HEK293 (cell line): Measurements from ENCODE around the gene EYA2.

Experiments
- CTCF ChIA-PET: fragments of 350-600 bp; formaldehyde crosslinking; extraction: SDS; loops from one replicate; lab custom pipeline; 2021; ENCODE audit warnings: antibody characterized with exemption; lab: Yijun Ruan, JAX
- POLR2A ChIA-PET: fragments of 300-600 bp; formaldehyde crosslinking; extraction: SDS; loops from one replicate; lab custom pipeline; 2020; ENCODE audit warnings: antibody characterized with exemption, inconsistent platforms; lab: Yijun Ruan, JAX
- H3K27ac ChIP-seq: fragments of 200-500 bp; sonication (Bioruptor generic); 2 replicates; pipeline ENCODE4 v1.5.1; 2014; ENCODE audit warnings: low read depth, low read length, control low read depth, inconsistent platforms; ENCODE audit errors: extremely low read depth
- H3K36me3 ChIP-seq, 2 experiments: fragments of 200-500 bp in 1 of 2; sonication (Bioruptor generic) in 1 of 2; 1 replicate in 1 of 2; 2 replicates in 1 of 2; pipeline ENCODE4 v1.5.1; 2014 to 2017; ENCODE audit warnings: inconsistent platforms in 2 of 2, low read length in 2 of 2; ENCODE audit not compliant: control insufficient read depth in 2 of 2, insufficient read depth in 1 of 2
- H3K4me1 ChIP-seq: fragments of 200-500 bp; sonication (Bioruptor generic); 2 replicates; pipeline ENCODE4 v1.5.1; 2014; ENCODE audit warnings: mild to moderate bottlenecking, low read length, inconsistent platforms; ENCODE audit not compliant: control insufficient read depth, insufficient read depth
- H3K4me3 ChIP-seq: 2 replicates; pipeline ENCODE4 v1.5.1; 2011; ENCODE audit warnings: low read depth, mild to moderate bottlenecking, control low read depth, low read length, moderate library complexity
- H3K9me3 ChIP-seq: fragments of 200-500 bp; sonication (Bioruptor generic); 2 replicates; pipeline ENCODE4 v1.5.1; 2014; ENCODE audit warnings: low read depth, low read length, inconsistent platforms; ENCODE audit not compliant: control insufficient read depth, insufficient read depth
- ATF2 ChIP-seq: fragments of 450-650 bp; formaldehyde crosslinking; IDR thresholded peaks from 2 replicates; pipeline ENCODE4 v1.5.1; 2016; ENCODE audit warnings: missing biosample characterization, missing genetic modification characterization, low read depth
- BCL11B ChIP-seq: fragments of 450-650 bp; formaldehyde crosslinking; IDR thresholded peaks from 2 replicates; pipeline ENCODE4 v1.5.1; 2016; ENCODE audit warnings: low read depth, missing biosample characterization, missing genetic modification characterization
- KLF10 ChIP-seq: fragments of 450-650 bp; IDR thresholded peaks from 2 replicates; pipeline ENCODE4 v1.5.1; 2018; ENCODE audit warnings: missing biosample characterization, mild to moderate bottlenecking, missing genetic modification characterization
- PRDM1 ChIP-seq: fragments of 450-650 bp; formaldehyde crosslinking; IDR thresholded peaks from 2 replicates; pipeline ENCODE4; 2016; ENCODE audit warnings: missing biosample characterization, missing genetic modification characterization
- ZBTB1 ChIP-seq: fragments of 450-650 bp; formaldehyde crosslinking; IDR thresholded peaks from 2 replicates; pipeline ENCODE4 v1.5.1; 2016; ENCODE audit warnings: missing biosample characterization, missing genetic modification characterization
- ZNF10 ChIP-seq: fragments of 450-650 bp; formaldehyde crosslinking; IDR thresholded peaks from 2 replicates; pipeline ENCODE4 v1.5.1; 2017; ENCODE audit warnings: missing biosample characterization, missing genetic modification characterization
- ZNF114 ChIP-seq: fragments of 450-650 bp; formaldehyde crosslinking; IDR thresholded peaks from 2 replicates; pipeline ENCODE4 v1.5.0; 2017; ENCODE audit warnings: missing biosample characterization, missing genetic modification characterization
- ZNF138 ChIP-seq: fragments of 450-650 bp; formaldehyde crosslinking; IDR thresholded peaks from 2 replicates; pipeline ENCODE4 v1.5.1; 2016; ENCODE audit warnings: missing biosample characterization, missing genetic modification characterization, borderline replicate concordance
- ZNF169 ChIP-seq: fragments of 450-650 bp; formaldehyde crosslinking; IDR thresholded peaks from 2 replicates; pipeline ENCODE4 v1.5.1; 2016; ENCODE audit warnings: missing biosample characterization, missing genetic modification characterization
- ZNF292 ChIP-seq: fragments of 450-650 bp; formaldehyde crosslinking; IDR thresholded peaks from 2 replicates; pipeline ENCODE4 v1.5.1; 2016; ENCODE audit warnings: low read depth, missing biosample characterization, missing genetic modification characterization, borderline replicate concordance
- ZNF37A ChIP-seq: fragments of 450-650 bp; IDR thresholded peaks from 2 replicates; pipeline ENCODE4 v1.5.1; 2018; ENCODE audit warnings: missing biosample characterization, missing genetic modification characterization
- ZNF433 ChIP-seq: fragments of 450-650 bp; formaldehyde crosslinking; IDR thresholded peaks from 2 replicates; pipeline ENCODE4 v1.5.1; 2016; ENCODE audit warnings: missing biosample characterization, missing genetic modification characterization, low read depth
- ZNF473 ChIP-seq: fragments of 450-650 bp; formaldehyde crosslinking; IDR thresholded peaks from 2 replicates; pipeline ENCODE4 v1.5.1; 2017; ENCODE audit warnings: missing biosample characterization, missing genetic modification characterization
- ZNF530 ChIP-seq: fragments of 450-650 bp; formaldehyde crosslinking; IDR thresholded peaks from 2 replicates; pipeline ENCODE4 v1.5.1; 2016; ENCODE audit warnings: low read depth, missing biosample characterization, missing genetic modification characterization
- ZNF549 ChIP-seq: fragments of 450-650 bp; IDR thresholded peaks from 2 replicates; pipeline ENCODE4 v1.5.1; 2018; ENCODE audit warnings: missing biosample characterization, missing genetic modification characterization, mild to moderate bottlenecking, inconsistent platforms, moderate library complexity
- ZNF561 ChIP-seq: fragments of 450-650 bp; IDR thresholded peaks from 2 replicates; pipeline ENCODE4 v1.5.1; 2018; ENCODE audit warnings: missing biosample characterization, missing genetic modification characterization, borderline replicate concordance
- ZNF610 ChIP-seq: fragments of 450-650 bp; formaldehyde crosslinking; IDR thresholded peaks from 2 replicates; pipeline ENCODE4 v1.5.1; 2016; ENCODE audit warnings: missing biosample characterization, missing genetic modification characterization, borderline replicate concordance
- ZNF621 ChIP-seq: fragments of 450-650 bp; formaldehyde crosslinking; IDR thresholded peaks from 2 replicates; pipeline ENCODE4 v1.5.1; 2017; ENCODE audit warnings: missing biosample characterization, missing genetic modification characterization
- ZNF626 ChIP-seq: fragments of 450-650 bp; sonication (Bioruptor Pico); formaldehyde crosslinking; IDR thresholded peaks from 2 replicates; pipeline ENCODE4 v1.5.1; 2018; ENCODE audit warnings: missing biosample characterization, missing genetic modification characterization, inconsistent platforms
- ZNF639 ChIP-seq: fragments of 450-650 bp; formaldehyde crosslinking; IDR thresholded peaks from 2 replicates; pipeline ENCODE4 v1.5.1; 2016; ENCODE audit warnings: missing biosample characterization, missing genetic modification characterization
- ZNF660 ChIP-seq: fragments of 450-650 bp; IDR thresholded peaks from 2 replicates; pipeline ENCODE4 v1.5.1; 2018; ENCODE audit warnings: missing biosample characterization, mild to moderate bottlenecking, missing genetic modification characterization
- ZNF830 ChIP-seq: fragments of 450-650 bp; IDR thresholded peaks from 2 replicates; pipeline ENCODE4 v1.5.0; 2018; ENCODE audit warnings: missing biosample characterization, missing genetic modification characterization, low read depth, mild to moderate bottlenecking, moderate library complexity
- ZSCAN18 ChIP-seq: fragments of 450-650 bp; formaldehyde crosslinking; IDR thresholded peaks from 2 replicates; pipeline ENCODE4 v1.5.1; 2016; ENCODE audit warnings: missing biosample characterization, missing genetic modification characterization

Gene EYA2

DNA sequence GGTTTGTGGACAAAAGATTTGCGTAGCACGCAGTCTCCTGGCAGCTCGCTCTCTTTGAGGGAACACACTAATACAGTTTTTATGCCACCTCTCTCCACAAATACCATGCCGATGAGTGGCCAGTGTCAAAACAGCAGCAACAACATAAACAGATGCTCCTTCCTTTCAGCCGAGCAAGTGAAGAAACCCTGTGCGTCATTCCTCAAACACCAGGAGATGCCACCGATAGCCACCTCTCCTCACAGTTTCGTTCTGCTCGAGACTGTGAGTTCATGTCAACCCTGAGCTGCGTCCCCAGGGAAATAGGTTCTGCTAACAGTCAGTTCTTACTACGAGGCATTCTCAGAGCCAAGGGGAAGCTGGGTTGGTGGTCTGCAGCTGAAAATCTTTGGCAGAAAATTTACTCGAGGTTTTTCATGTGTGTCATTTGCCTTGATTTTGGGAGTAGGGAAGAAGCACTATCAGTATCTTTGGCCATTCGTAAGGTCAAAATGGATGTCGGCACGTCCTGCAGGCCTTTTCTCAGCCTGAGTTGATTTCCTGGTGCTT, 59.9 kb downstream of the EYA2 start:
- H3K4me3 ChIP-seq, result no peak overlapping the region

DNA sequence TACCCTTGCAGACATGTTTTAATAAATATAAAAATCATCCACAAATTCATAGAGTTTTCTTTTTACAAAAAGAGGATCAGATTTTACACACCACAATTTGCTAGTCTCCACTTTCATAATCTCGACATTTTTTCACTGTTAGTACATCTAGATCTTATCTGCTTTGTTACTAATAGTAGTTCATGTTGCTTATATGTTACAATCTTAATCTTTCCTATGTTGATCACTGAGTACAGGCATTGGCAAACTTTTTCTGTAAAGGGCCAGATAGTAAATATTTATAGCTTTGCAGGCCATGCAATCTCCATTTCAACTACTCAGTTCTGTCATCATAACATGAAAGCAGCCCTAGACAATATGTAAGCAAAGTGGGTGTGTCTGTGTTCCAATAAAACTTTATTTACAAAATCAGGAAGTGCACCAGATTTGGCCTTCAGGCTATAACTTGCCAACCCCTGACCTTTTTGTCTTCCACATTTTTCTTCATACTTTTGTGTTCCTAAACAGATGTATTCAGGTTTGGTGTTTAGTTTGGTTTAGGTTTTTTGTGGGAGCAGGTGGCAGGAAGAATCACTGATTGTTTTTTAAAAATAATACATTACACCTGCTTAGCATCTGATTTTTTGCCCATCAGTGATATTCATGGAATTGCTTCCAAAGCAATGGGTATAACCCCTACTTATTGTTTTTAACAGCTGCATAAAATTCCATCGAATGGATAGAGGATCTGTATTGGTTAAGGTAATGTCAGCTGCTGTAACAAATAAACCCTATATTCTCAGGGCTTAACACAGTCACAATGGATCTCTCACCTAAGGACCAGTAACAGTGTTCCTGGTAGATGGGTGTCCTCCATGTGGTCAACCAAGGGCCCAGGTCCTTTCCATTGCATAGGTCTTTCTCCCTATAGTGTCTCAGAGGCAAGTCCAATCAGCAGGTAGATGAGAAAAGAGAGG, 61.2 kb downstream of the EYA2 start:
- Histone ChIP-seq H3K4me1 (no peaks in the 10 kb centered on the region), H3K9me3 (no peaks in the 10 kb centered on the region; the same call in 1 of the 2 replicates), H3K27ac (no peak overlapping the region), H3K4me3 (no peak overlapping the region), H3K36me3 (no peaks in the 10 kb centered on the region)
- CTCF ChIA-PET, result no interaction called here
- TF ChIP-seq ZNF10 (tag by site-specific recombination) (no peak), ZNF530 (tag by site-specific recombination) (no peak), KLF10 (tag by site-specific recombination) (0 out of 2 replicates have a peak, but pooled peaks have one; percentile 25), ZNF621 (tag by site-specific recombination) (no peak), ZNF639 (tag by site-specific recombination) (no peak), ZNF549 (tag by site-specific recombination) (no peak), BCL11B (no peak), ZNF114 (no peak), ZNF433 (tag by site-specific recombination) (no peak)
- POLR2A ChIA-PET, result no interaction called here

More for the DNA sequence above, 59.9 kb downstream of the EYA2 start:
- no peak for TF ChIP-seq ZNF610 (tag by site-specific recombination)
- no peak for TF ChIP-seq ATF2 (tag by site-specific recombination)
- TF ChIP-seq PRDM1, result no peak
- TF ChIP-seq ZNF169, result no peak
- TF ChIP-seq ZNF138 (tag by site-specific recombination), result no peak
- TF ChIP-seq ZNF37A, result no peak
- TF ChIP-seq ZNF626, result no peak
- no peak for TF ChIP-seq ZSCAN18 (tag by site-specific recombination)
- no peak for TF ChIP-seq ZNF830 (tag by site-specific recombination)
- no peak for TF ChIP-seq ZNF660 (tag by site-specific recombination)
- TF ChIP-seq ZNF561, result no peak
- TF ChIP-seq ZNF473 (tag by site-specific recombination), result no peak
- TF ChIP-seq ZBTB1, result no peak
- no peak for TF ChIP-seq ZNF292 (tag by site-specific recombination)
- TF ChIP-seq, all 188 proteins: peak for 0
- ChIA-PET CTCF (no interaction called here), POLR2A (no interaction called here)
- Histone ChIP-seq H3K36me3 (no peaks in the 10 kb centered on the region), H3K4me1 (no peaks in the 10 kb centered on the region), H3K9me3 (no peaks in the 10 kb centered on the region; the same call in 1 of the 2 replicates), H3K27ac (no peak overlapping the region)
